Upper lobe of right lung (tissue), 1 donor: ENCODE results near the gene MBD3L4. TPM values are rescaled to one million over a fixed set of nuclear protein-coding genes. Genes with fewer than 3 reads are reported as not detected.
"Not testable (repeated sequence)": the region's sequence is repeated elsewhere in the genome, so short reads cannot be mapped to it uniquely, and the experiment has no call there.

Experiments
- ATAC-seq: fragments of 200-7000 bp; cut with Tn5 transposase; one replicate; pipeline ENCODE4 v1.9.1; 2020; ENCODE audit warnings: mild to moderate bottlenecking, moderate library complexity
- DNase-seq: peaks from one replicate; pipeline ENCODE4 v3.0.0-alpha.2; 2020
- H3K27ac ChIP-seq: fragments of 200-600 bp; one replicate; pipeline ENCODE4 v1.8.0; 2022
- H3K27me3 ChIP-seq: fragments of 200-600 bp; one replicate; pipeline ENCODE4 v1.8.0; 2022; ENCODE audit warnings: mild to moderate bottlenecking
- H3K36me3 ChIP-seq: fragments of 200-600 bp; one replicate; pipeline ENCODE4 v1.8.0; 2022
- H3K4me1 ChIP-seq: fragments of 200-600 bp; one replicate; pipeline ENCODE4 v1.8.0; 2022
- H3K4me3 ChIP-seq: fragments of 200-600 bp; one replicate; pipeline ENCODE4 v1.8.0; 2022; ENCODE audit warnings: mild to moderate bottlenecking
- H3K9me3 ChIP-seq: fragments of 200-600 bp; one replicate; pipeline ENCODE4 v1.8.0; 2022
- intact Hi-C: fragments of 100-400 bp; cut with DNase I; formaldehyde crosslinking; loops from one replicate; pipeline ENCODE4 v1.11.0; 2022
- long read RNA-seq: library from polyadenylated mRNA; unstranded; transcript quantifications from one replicate; pipeline ENCODE4 v2.0.0, GENCODE V29; 2021
- total RNA-seq: library from RNA; stranded (reverse); fragmentation: NEBNext Ultra II Directional; extraction: Animal tissue kit (Norgen Biotek cat#: 25700); gene quantifications from one replicate; pipeline ENCODE4 v1.2.1, GENCODE V29; 2021
- TF ChIP-seq, protein P1 (sequence below): fragments of 200-600 bp; IDR thresholded peaks from one replicate; pipeline ENCODE4 v1.8.0; 2022; ENCODE audit warnings: antibody characterized with exemption
- donor health status: DM: no; HTN: yes; CAD: no; lungs with severe emphysema.

MBD3L4 gene
- total RNA-seq = not detected
- long read RNA-seq = 0 reads

DNA sequence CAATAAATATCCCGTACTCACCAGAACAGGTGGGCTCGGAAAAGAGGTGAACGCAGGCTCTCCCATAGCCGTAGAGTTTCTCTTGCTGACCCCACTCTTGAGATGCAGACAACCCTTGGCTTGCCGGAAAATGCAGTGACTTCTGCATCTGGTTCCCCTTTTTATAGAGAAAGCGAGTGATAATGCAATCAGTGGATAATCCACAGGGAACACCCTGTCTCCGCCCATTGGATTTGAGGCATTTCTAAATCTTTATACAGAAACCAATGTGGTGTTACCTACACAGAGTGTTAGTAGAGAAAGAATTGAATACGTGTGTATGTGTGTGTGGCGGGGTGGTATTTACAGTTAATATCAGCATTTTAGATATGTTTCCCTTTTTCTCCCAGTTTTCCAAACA lies at the start of gene MBD3L4:
TSS of gene MBD3L4 (minus strand) at position 101 of the 400 bp plus-strand sequence. CDS start at position 66, 35 bp downstream.
- H3K27me3 ChIP-seq, H3K36me3 ChIP-seq, H3K4me3 ChIP-seq, ATAC-seq, H3K27ac ChIP-seq, H3K9me3 ChIP-seq, intact Hi-C loops, DNase-seq, H3K4me1 ChIP-seq: not testable (repeated sequence)

DNA sequence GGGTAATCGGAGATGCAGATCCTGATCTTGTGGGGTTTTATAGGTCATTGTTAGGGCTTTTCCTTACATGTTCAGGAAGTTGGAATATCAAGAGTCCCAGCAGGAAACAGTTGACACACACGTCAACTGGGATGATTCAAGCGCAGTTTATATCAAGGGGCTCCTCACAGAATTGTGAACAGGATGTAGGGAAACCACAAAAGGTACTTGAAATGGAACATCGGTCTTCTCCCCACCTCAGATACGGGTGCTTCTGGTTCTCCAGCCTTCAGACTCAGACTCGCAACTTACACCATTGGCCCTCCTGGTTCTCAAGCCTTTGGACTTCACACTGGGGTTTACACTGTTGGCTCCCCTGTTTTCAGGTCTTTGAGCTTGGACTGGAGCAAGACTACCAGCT lies 49.0 kb upstream of the MBD3L4 start:
- peaks cover 4% of the 10 kb centered on the region for H3K36me3 ChIP-seq
- no peak for DNase-seq
- ATAC-seq = no peak
- no peaks in the 10 kb centered on the region for H3K27me3 ChIP-seq
- H3K9me3 ChIP-seq = peaks cover 56% of the 10 kb centered on the region
- H3K27ac ChIP-seq = no peak overlapping the region
- intact Hi-C loops = no loop called here
- H3K4me3 ChIP-seq = no peak overlapping the region
- TF ChIP-seq, protein P1, sequence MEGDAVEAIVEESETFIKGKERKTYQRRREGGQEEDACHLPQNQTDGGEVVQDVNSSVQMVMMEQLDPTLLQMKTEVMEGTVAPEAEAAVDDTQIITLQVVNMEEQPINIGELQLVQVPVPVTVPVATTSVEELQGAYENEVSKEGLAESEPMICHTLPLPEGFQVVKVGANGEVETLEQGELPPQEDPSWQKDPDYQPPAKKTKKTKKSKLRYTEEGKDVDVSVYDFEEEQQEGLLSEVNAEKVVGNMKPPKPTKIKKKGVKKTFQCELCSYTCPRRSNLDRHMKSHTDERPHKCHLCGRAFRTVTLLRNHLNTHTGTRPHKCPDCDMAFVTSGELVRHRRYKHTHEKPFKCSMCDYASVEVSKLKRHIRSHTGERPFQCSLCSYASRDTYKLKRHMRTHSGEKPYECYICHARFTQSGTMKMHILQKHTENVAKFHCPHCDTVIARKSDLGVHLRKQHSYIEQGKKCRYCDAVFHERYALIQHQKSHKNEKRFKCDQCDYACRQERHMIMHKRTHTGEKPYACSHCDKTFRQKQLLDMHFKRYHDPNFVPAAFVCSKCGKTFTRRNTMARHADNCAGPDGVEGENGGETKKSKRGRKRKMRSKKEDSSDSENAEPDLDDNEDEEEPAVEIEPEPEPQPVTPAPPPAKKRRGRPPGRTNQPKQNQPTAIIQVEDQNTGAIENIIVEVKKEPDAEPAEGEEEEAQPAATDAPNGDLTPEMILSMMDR = no peak
- no peaks in the 10 kb centered on the region for H3K4me1 ChIP-seq

DNA sequence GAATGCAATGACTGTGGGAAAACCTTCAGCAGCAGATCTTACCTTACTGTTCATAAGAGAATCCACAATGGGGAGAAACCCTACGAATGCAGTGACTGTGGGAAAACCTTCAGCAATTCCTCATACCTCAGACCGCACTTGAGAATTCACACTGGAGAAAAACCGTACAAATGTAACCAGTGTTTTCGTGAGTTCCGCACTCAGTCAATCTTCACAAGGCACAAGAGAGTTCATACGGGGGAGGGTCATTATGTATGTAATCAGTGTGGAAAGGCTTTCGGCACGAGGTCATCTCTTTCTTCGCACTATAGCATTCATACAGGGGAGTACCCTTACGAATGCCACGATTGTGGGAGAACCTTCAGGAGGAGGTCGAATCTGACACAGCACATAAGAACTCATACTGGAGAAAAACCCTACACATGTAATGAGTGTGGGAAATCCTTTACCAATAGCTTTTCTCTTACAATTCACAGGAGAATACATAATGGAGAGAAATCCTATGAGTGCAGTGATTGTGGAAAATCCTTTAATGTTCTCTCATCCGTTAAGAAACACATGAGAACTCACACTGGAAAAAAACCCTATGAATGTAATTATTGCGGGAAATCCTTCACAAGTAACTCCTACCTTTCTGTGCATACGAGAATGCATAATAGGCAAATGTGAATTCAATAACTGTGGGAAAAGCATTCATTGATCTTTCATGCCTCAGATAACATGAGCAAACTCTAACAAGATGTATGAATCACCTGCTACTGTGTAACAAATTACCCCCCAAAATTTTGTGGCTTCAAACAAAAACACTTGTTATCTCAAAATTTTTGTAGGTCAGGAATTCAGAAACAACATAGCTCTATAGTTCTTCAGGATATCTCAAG lies 43.3 kb upstream of the MBD3L4 start:
- DNase-seq (no peak), ATAC-seq (no peak)
- Histone ChIP-seq H3K4me3 (no peak overlapping the region), H3K36me3 (peaks cover 61% of the 10 kb centered on the region), H3K9me3 (peaks cover 88% of the 10 kb centered on the region), H3K27ac (no peak overlapping the region), H3K4me1 (no peaks in the 10 kb centered on the region), H3K27me3 (no peaks in the 10 kb centered on the region)
- TF ChIP-seq, protein P1 = no peak
- intact Hi-C loops = no loop called here

DNA sequence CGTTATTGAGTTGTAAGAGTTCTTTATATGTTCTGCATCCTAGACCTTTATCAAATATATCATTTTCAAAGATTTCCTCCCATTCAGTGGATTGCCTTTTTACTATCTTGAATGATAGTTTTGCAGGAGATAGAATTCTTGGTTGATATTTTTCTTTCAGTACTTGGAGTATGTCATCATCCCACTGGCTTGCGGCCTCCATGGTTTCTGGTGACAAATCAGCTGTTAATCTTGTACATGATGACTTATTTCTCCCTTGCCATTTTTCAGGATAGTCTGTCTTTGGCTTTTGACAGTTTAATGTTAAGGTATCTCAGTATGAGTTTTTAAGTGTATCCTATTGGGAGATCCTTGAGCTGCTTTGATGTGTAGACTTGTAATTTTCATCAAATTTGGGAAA lies 38.0 kb upstream of the MBD3L4 start:
- Histone ChIP-seq H3K27ac (no peak overlapping the region), H3K4me1 (no peaks in the 10 kb centered on the region), H3K36me3 (peaks cover 97% of the 10 kb centered on the region), H3K9me3 (peaks cover 56% of the 10 kb centered on the region), H3K4me3 (no peak overlapping the region), H3K27me3 (no peaks in the 10 kb centered on the region)
- DNase-seq (no peak), ATAC-seq (no peak)
- intact Hi-C loops = no loop called here
- TF ChIP-seq, protein P1 = no peak

DNA sequence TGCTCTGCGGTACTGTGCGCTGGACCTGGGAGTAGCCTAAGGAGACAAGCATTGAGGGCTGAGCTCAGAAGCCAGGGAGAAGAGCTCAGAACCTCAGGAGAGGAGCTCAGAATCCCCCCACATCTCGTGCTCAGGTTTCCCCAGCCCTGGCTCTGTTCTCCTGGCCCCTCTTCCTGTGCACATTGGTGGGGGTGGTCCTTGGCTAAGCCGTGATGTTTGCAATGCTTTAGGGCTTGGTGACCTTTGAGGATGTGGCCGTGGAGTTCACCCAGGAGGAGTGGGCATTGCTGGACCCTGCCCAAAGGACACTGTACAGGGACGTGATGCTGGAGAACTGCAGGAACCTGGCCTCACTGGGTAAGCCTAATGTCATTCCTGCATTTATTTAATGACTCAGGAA lies 36.2 kb upstream of the MBD3L4 start:
- TF ChIP-seq, protein P1 = no peak
- peaks cover 97% of the 10 kb centered on the region for H3K36me3 ChIP-seq
- peaks cover 38% of the 10 kb centered on the region for H3K9me3 ChIP-seq
- H3K27ac ChIP-seq = no peak overlapping the region
- H3K4me3 ChIP-seq = no peak overlapping the region
- no peak for DNase-seq
- intact Hi-C loops = no loop called here
- H3K27me3 ChIP-seq = no peaks in the 10 kb centered on the region
- H3K4me1 ChIP-seq = no peaks in the 10 kb centered on the region
- ATAC-seq = no peak

DNA sequence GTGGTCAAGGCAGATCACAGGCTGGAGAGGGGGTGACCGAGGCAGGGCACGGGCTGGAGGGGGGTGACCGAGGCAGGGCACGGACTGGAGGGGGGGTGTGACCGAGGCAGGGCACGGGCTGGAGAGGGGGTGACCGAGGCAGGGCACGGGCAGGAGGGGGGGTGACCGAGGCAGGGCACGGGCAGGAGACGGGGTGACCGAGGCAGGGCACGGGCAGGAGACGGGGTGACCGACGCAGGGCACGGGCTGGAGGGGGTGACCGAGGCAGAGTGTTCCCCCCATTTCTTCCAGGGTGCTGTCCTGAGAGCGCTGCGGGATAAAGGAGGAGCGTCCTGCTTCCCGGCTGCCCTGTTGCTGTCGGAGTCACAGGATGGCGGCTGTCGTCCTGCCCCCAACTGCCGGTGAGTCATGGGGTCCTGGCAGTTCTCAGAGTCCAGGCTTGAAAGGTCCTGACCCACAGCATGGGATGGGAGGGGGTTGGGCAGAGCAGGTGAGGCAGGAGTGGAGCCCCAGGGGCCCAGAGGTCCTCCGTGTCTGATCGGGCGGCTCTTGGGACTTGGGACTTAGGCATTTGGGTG lies 34.8 kb upstream of the MBD3L4 start:
- H3K9me3 ChIP-seq = peaks cover 26% of the 10 kb centered on the region
- H3K36me3 ChIP-seq = peaks cover 88% of the 10 kb centered on the region
- H3K27ac ChIP-seq = no peak overlapping the region
- H3K27me3 ChIP-seq = no peaks in the 10 kb centered on the region
- H3K4me3 ChIP-seq = no peak overlapping the region
- TF ChIP-seq, protein P1 = no peak
- no peak for DNase-seq
- intact Hi-C loops = no loop called here
- H3K4me1 ChIP-seq = peaks cover 8% of the 10 kb centered on the region
- no peak for ATAC-seq
